K562 (cell line): ENCODE results near the gene RELL1. TPM values are rescaled to one million over a fixed set of nuclear protein-coding genes. Genes with fewer than 3 reads are reported as not detected.

Source experiments
- ATAC-seq: fragments of 200-7000 bp; cut with Tn5 transposase; 3 replicates; pipeline ENCODE4 v1.9.1; 2020; ENCODE audit warnings: moderate library complexity
- BruUV-seq: library from RNA; stranded (reverse); fragments of 400-500 nt; replicated peaks from 2 replicates; lab custom pipeline; 2021; lab: Mats Ljungman, UMichigan
- CTCF ChIA-PET: fragments of 300-600 bp; formaldehyde crosslinking; extraction: SDS; loops from one replicate; lab custom pipeline; 2021; ENCODE audit warnings: low intra/inter-chr PET ratio; lab: Yijun Ruan, JAX
- POLR2A ChIA-PET: fragments of 300-600, 350-650 bp; sonication (Branson Sonifier 250); formaldehyde crosslinking; extraction: SDS; loops from one replicate; lab custom pipeline; 2021; ENCODE audit warnings: antibody characterized with exemption, inconsistent platforms; lab: Yijun Ruan, JAX
- DNase-seq, 4 experiments: peaks; one replicate each; pipeline versions ENCODE4 v3.0.0 to v3.0.0-alpha.2; 2011 to 2018; ENCODE audit warnings: low spot score in 3 of 4, mixed read lengths in 3 of 4; ENCODE audit errors: extremely low read depth in 1 of 4
- FAIRE-seq: peaks from 2 replicates; lab custom pipeline; 2011; peaks lifted over from hg19 to GRCh38; lab: Jason Lieb, UNC
- H2AFZ ChIP-seq: 2 replicates; pipeline ENCODE4 v1.6.0; 2011; ENCODE audit warnings: low read depth, low read length, control low read depth, inconsistent platforms
- H3K27ac ChIP-seq: fragments of 200-600 bp; 3 replicates; pipeline ENCODE4 v1.8.0; 2011; ENCODE audit warnings: low read depth, mild to moderate bottlenecking, control low read depth, inconsistent platforms, low read length, moderate library complexity, mixed read lengths; ENCODE audit errors: extremely low read depth
- H3K27me3 ChIP-seq, 2 experiments: fragments of 300-600 bp in 1 of 2; 2 replicates in 1 of 2; 3 replicates in 1 of 2; pipeline versions ENCODE4 v1.6.0 to v1.8.0; 2011; ENCODE audit warnings: inconsistent platforms in 2 of 2, low read length in 2 of 2, mild to moderate bottlenecking in 1 of 2, mixed read lengths in 1 of 2, moderate library complexity in 1 of 2; ENCODE audit not compliant: control insufficient read depth in 2 of 2, insufficient read depth in 2 of 2
- H3K36me3 ChIP-seq: fragments of 300-600 bp; 3 replicates; pipeline ENCODE4 v1.8.0; 2011; ENCODE audit warnings: mild to moderate bottlenecking, low read length, inconsistent platforms; ENCODE audit not compliant: control insufficient read depth, insufficient read depth
- H3K4me1 ChIP-seq, 2 experiments: fragments of 200-600 bp in 1 of 2; replicated peaks in 1 of 2; 2 replicates in 1 of 2; 3 replicates in 1 of 2; pipeline versions ENCODE4 v1.5.1 to v1.8.0; 2011; ENCODE audit warnings: inconsistent platforms in 2 of 2, low read length in 2 of 2, mild to moderate bottlenecking in 1 of 2, mixed read lengths in 1 of 2, moderate library complexity in 1 of 2; ENCODE audit not compliant: control insufficient read depth in 2 of 2, insufficient read depth in 2 of 2
- H3K4me2 ChIP-seq: 2 replicates; pipeline ENCODE4 v1.6.1; 2011; ENCODE audit warnings: low read length, control low read depth, inconsistent platforms, mixed read lengths; ENCODE audit not compliant: insufficient read depth
- H3K4me3 ChIP-seq: fragments of 200-600 bp; sonication (generic), shearing (Covaris generic); 2 replicates; pipeline ENCODE4 v1.5.1; 2016; ENCODE audit warnings: control low read depth, inconsistent platforms
- H3K79me2 ChIP-seq: fragments of 200-600 bp; 3 replicates; pipeline ENCODE4 v1.8.0; 2011; ENCODE audit warnings: low read length, inconsistent platforms; ENCODE audit not compliant: control insufficient read depth, insufficient read depth
- H3K9ac ChIP-seq, 2 experiments: 2 replicates each; pipeline versions ENCODE4 v1.6.0 to v1.6.1; 2011; ENCODE audit warnings: low read depth in 2 of 2, low read length in 2 of 2, control low read depth in 1 of 2, inconsistent platforms in 1 of 2, mild to moderate bottlenecking in 1 of 2, mixed read lengths in 1 of 2; ENCODE audit not compliant: insufficient read depth in 1 of 2
- H3K9me1 ChIP-seq: one replicate; pipeline ENCODE4 v1.6.0; 2011; ENCODE audit warnings: inconsistent platforms, mild to moderate bottlenecking, low read length, moderate library complexity; ENCODE audit not compliant: control insufficient read depth, insufficient read depth
- H3K9me3 ChIP-seq: replicated peaks from 2 replicates; pipeline ENCODE4 v1.5.1; 2011; ENCODE audit warnings: low read depth, low read length, inconsistent platforms; ENCODE audit not compliant: control insufficient read depth, insufficient read depth
- H4K20me1 ChIP-seq: replicated peaks from 2 replicates; pipeline ENCODE4 v1.6.1; 2011; ENCODE audit warnings: low read length, inconsistent platforms, mixed read lengths; ENCODE audit not compliant: control insufficient read depth, insufficient read depth
- DACH1 ChIP-seq: fragments of 450-650 bp; IDR thresholded peaks from 2 replicates; pipeline ENCODE4 v1.6.1; 2018; ENCODE audit not compliant: partially characterized antibody
- EP400 ChIP-seq: fragments of 450-650 bp; IDR thresholded peaks from 2 replicates; pipeline ENCODE4 v1.6.1; 2017; ENCODE audit warnings: antibody characterized with exemption, mild to moderate bottlenecking, moderate library complexity
- GATAD2A ChIP-seq: fragments of 450-650 bp; IDR thresholded peaks from 2 replicates; pipeline ENCODE4 v1.6.1; 2017
- HNRNPL ChIP-seq: fragments of 200-400 bp; formaldehyde crosslinking; IDR thresholded peaks from 2 replicates; pipeline ENCODE4 v1.6.1; 2017; ENCODE audit warnings: low read depth, mild to moderate bottlenecking, low read length
- MTA1 ChIP-seq: fragments of 450-650 bp; IDR thresholded peaks from 2 replicates; pipeline ENCODE4 v1.6.1; 2017; ENCODE audit warnings: borderline replicate concordance
- RAD21 ChIP-seq, 2 experiments: fragments of 250-450 bp in 1 of 2; fragments of 450-650 bp in 1 of 2; sonication (Bioruptor Pico) in 1 of 2; formaldehyde crosslinking in 1 of 2; IDR thresholded peaks in 1 of 2; conservative IDR thresholded peaks in 1 of 2; 2 replicates each; pipeline versions ENCODE4 v1.4.0 to v1.8.0; 2020 to 2022; ENCODE audit warnings: mild to moderate bottlenecking in 2 of 2, moderate library complexity in 1 of 2
- RAD51 ChIP-seq: fragments of 450-650 bp; IDR thresholded peaks from 2 replicates; pipeline ENCODE4 v1.7.1; 2016; ENCODE audit warnings: low read depth, mild to moderate bottlenecking, borderline replicate concordance
- RBM15 ChIP-seq: fragments of 200-400 bp; formaldehyde crosslinking; IDR thresholded peaks from 2 replicates; pipeline ENCODE4 v1.6.1; 2018; ENCODE audit warnings: mild to moderate bottlenecking, low read length, moderate library complexity; ENCODE audit not compliant: insufficient read depth
- SMARCC2 ChIP-seq: fragments of 450-650 bp; IDR thresholded peaks from 2 replicates; pipeline ENCODE4 v1.6.1; 2017; ENCODE audit warnings: antibody characterized with exemption, moderate library complexity, mild to moderate bottlenecking, low read depth
- XRCC5 ChIP-seq: fragments of 200-400 bp; formaldehyde crosslinking; IDR thresholded peaks from 2 replicates; pipeline ENCODE4 v1.6.1; 2017; ENCODE audit warnings: low read depth, mild to moderate bottlenecking, low read length
- ZC3H8 ChIP-seq: fragments of 450-650 bp; IDR thresholded peaks from 2 replicates; pipeline ENCODE4 v1.6.1; 2017
- ZNF143 ChIP-seq: sonication (generic); formaldehyde crosslinking; IDR thresholded peaks from 2 replicates; pipeline ENCODE4 v1.9.0; 2022; ENCODE audit warnings: mild to moderate bottlenecking, missing genetic modification reagents
- ZNF655 ChIP-seq: fragments of 250-450 bp; sonication (Bioruptor Pico); IDR thresholded peaks from 2 replicates; pipeline ENCODE4 v1.5.0; 2021
- ZNF780A ChIP-seq: fragments of 250-450 bp; sonication (Bioruptor Pico); IDR thresholded peaks from 2 replicates; pipeline ENCODE4 v1.5.0; 2021; ENCODE audit warnings: mild to moderate bottlenecking
- WGBS: fragments of 100-300 bp; shearing (Covaris generic); methylation state at CpG from one replicate; pipeline ENCODE4 v1.1.6; 2016; ENCODE audit warnings: low coverage, mixed read lengths; ENCODE audit not compliant: insufficient coverage; ENCODE audit errors: missing lambda C conversion rate; 5-methylcytosine and 5-hydroxymethylcytosine counted together
- in situ Hi-C: fragments of 300-500 bp; cut with MboI; formaldehyde crosslinking; loops from 4 replicates; pipeline ENCODE4 v1.15.0; 2018; ENCODE audit warnings: inconsistent platforms, mixed read lengths
- intact Hi-C: fragments of 100-400 bp; cut with micrococcal nuclease; formaldehyde crosslinking; loops from 2 replicates; pipeline ENCODE4 v1.14.2; 2022
- polyA plus RNA-seq, 8 experiments: library from polyadenylated mRNA; depleted of rRNA in 4 of 8; stranded (reverse) in 5 of 8; unstranded in 3 of 8; fragments of >200 nt; fragmentation: Nextera tagmentation in 2 of 8; fragmentation: Illumina TruSeq in 1 of 8; extraction: Ambion mirVana in 2 of 8; extraction: Trizol in 1 of 8; gene quantifications; 2 replicates each; pipeline versions ENCODE4 v1.2.1 to v1.2.3, GENCODE V29; 2011 to 2014; ENCODE audit warnings: inconsistent platforms in 1 of 8, missing spikeins in 1 of 8
- total RNA-seq, 7 experiments: library from RNA; depleted of rRNA in 6 of 7; stranded (reverse); fragments of >200 nt in 6 of 7; fragmentation: Illumina TruSeq in 2 of 7; extraction: Trizol in 2 of 7; gene quantifications; 2 replicates each; pipeline versions ENCODE4 v1.2.1 to v1.2.3, GENCODE V29; 2011 to 2021; ENCODE audit warnings: low replicate concordance in 1 of 7

Gene RELL1
- total and polyA plus RNA-seq, 9 of the 15 experiments (the other 6 are each of a cell fraction or from before 2014, with no cell fraction given): 0.06 to 3.5 (median 1.7) TPM; not detected in 1

GRCh38 chr4:37675587-37676290 is 10.4 kb downstream of the RELL1 start:
- Histone ChIP-seq H3K36me3 (no peaks in the 10 kb centered on the region), H3K27ac (no peak overlapping the region), H3K27me3 (no peaks in the 10 kb centered on the region; a peak in 1 of 5 replicates), H2AFZ (no peak overlapping the region), H3K4me1 (no peaks in the 10 kb centered on the region), H3K9me3 (no peaks in the 10 kb centered on the region), H3K79me2 (no peaks in the 10 kb centered on the region), H3K4me3 (no peak overlapping the region), H3K9me1 (no peaks in the 10 kb centered on the region), H3K9ac (no peak overlapping the region), H4K20me1 (no peaks in the 10 kb centered on the region), H3K4me2 (no peak overlapping the region)
- ATAC-seq (no peak), DNase-seq (no peak), FAIRE-seq (peak; percentile 15)
- 0% methylated on average over 1 of the region's 1 CpG for WGBS
- BruUV-seq: no TSS peak
- ChIA-PET CTCF (no interaction called here), POLR2A (no interaction called here)
- intact Hi-C loops (no loop called here), in situ Hi-C loops (no loop called here)
- TF ChIP-seq SMARCC2 (no peak), XRCC5 (no peak), EP400 (no peak), ZNF143 (CRISPR knock-in tag) (no peak), RAD51 (no peak), GATAD2A (no peak), ZNF655 (CRISPR knock-in tag) (no peak), ZC3H8 (no peak), DACH1 (no peak), MTA1 (no peak), RAD21 (CRISPR knock-in tag; conservative IDR thresholded peaks at IDR 0.05 in 1 of 2, IDR thresholded peaks at IDR 0.05 in 1 of 2) (no peak), RBM15 (no peak), ZNF780A (CRISPR knock-in tag) (no peak), HNRNPL (no peak)
